HG03025 (cell line): ENCODE results near the gene PTPN21.
"Not testable (repeated sequence)": the region's sequence is repeated elsewhere in the genome, so short reads cannot be mapped to it uniquely, and the experiment has no call there.

Experiments used
- ATAC-seq: cut with Tn5 transposase; IDR thresholded peaks from one replicate; pipeline ENCODE4 v1.9.1; 2021; ENCODE audit warnings: mild to moderate bottlenecking, moderate library complexity; ENCODE audit not compliant: unreplicated experiment, low FRiP score

The PTPN21 gene

DNA sequence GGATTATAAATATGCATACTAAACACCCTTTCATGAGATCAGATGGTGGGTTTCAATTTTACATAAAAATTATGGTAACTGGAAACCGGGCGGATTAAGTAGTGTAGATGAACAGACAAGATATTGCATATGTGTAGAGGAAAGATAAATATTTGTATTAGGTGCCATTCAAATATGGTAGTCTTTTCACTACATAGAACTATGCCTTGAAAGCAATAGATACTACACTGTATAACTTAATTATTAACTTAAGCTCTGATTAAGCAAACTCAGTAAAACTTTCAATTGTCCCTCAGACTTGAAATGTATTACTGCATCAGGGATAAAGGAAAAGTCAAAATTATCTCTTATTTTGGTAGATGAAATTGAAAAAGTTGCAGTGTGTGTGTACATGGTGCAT lies 1.9 kb downstream of the PTPN21 start:
- no peak for ATAC-seq

DNA sequence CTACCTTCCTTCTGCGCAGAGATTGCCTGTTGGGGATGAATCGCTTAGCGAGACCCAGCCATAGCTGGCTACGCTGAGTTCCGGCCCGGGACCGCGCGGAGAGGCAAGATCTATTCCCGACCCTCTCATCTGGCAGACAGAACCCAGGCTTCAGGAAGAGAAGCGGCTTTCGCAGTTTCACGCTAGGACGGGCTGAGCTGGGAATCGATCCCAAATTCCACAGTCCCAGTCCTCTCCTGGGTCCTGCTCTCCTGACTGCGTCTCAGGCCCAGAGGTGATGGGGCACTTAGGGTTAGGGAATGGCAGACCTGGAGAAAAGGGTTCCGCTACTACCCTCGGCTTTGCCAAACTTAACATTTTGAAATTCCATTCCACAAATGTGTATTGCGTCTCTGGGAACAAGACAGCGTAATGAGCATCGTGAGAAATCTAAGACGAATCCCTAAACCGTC lies 2.8 kb downstream of the PTPN21 start:
- ATAC-seq = no peak

DNA sequence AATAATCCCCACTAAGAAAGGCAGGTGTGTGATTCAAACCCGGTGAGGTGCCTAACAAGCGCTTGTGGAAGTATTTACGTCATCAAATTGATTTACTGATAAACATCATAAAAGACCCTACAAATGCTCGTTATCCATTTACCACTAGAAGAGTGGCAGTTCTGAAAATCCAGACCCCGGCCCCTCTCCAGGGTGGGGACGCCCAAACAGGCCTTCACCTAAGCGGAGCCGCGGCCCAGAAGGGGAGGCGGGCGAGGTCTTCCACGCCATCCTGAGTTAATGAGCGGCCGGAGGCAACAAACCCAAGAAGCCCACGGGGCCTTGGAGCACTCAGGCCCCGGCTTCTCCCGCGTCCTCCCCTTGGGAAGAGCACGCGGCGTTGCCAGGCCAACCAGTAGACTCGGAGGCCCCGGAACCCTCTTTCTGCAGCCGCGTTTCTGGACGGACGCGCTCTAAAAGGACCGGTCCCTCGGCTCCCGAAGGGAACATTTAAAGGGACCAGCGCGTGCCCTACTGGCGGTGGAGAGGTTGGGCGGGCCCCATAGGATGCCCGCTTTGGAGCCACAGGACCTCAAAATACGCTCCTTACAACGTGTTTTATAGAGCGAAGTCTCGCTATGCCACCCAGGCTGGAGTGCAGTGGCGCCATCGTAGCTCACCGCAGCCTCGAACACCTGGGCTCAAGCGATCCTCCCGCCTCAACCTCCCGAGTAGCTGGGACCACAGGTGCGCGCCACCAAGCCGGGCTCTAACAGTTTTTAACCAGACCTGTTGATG lies 3.5 kb downstream of the PTPN21 start:
- ATAC-seq = no peak

DNA sequence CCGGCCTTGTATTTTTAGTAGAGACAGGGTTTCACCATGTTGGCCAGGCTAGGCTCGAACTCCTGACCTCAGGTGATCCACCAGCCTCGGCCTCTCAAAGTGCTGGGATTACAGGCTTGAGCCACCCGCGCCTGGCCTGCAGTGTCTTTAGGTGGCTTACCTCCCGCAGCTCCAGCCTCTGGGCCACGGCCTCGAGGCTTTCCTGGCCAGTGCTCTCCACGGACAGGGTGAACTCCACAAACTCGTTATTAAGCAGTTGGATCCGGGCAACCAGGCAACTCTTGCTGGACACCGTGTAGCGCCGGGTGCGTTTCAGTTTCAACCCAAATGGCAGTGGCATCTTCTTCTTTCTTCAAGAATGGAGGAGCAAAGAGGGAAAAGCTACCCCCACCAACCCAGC lies 4.7 kb downstream of the PTPN21 start:
- no peak for ATAC-seq

DNA sequence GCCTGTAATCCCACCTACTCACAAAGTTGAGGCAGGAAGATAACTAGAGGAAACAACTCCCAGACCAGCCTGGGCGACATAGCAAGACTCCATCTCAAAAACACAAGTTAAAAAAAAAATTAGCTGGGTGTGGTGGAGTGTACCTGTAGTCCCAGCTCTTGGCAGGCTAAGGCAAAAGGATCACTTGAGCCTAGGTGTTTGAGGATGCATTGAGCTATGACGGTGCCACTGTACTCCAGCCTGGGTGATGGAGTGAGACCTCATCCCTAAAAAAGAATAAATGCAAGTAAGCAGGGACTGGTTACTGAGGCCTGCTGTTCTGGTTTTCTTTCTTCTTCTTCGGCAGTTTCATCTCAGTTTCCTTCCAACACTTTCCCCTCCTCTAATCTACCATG lies 7.4 kb downstream of the PTPN21 start:
- no peak for ATAC-seq

DNA sequence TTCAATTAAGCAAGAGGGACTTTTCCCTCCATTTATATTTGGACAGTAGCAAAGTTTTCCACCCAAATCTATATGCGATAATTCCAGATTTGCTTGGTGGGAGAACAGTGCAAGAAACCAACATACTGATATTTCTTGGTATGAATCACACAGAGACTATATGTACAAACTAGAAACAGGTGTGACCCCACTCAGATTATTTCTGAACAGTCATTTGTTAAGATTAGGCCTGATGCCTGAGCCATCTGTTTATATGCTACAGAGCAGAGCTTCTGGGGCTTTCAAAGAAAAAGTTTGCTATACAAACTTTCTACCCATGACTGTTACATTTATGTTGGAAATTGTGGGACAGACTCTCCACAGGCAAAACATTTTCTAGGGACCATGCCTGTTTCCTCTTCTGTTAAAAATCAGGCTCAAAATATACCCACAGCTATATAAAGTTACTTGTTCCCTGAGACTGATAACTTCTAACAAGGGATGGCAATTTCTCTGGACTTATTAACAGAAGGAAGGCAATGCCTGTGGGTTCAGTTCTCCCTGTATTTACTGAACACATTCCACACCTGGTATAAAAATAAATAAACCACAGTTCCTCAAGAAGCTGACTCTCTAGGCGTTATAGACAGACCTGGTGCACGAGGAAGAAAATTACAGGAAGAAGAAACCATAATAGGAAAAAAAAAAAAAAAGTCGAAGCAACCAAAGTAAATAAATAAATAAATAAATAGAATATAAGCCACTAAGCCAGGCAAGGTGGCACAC lies 8.0 kb downstream of the PTPN21 start:
- ATAC-seq = no peak

DNA sequence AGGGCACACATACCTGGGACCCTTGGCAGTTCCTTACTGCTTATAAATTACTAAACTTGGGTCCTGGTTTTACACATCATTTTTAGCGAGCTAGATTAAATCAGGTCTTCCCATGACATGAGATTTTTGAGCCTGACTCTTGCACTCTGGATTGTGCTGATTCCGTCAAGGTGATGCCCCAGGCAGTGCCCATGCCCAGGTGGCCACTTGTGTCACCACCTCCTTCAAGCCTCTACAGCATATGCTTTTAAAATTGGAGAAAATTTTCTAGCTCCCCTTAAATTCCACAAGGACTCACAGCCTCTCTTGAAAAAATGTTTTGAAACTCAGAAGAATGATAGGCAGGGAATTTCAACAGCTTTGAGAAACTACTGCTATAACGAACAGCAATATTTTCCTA lies 9.6 kb downstream of the PTPN21 start:
- no peak for ATAC-seq

DNA sequence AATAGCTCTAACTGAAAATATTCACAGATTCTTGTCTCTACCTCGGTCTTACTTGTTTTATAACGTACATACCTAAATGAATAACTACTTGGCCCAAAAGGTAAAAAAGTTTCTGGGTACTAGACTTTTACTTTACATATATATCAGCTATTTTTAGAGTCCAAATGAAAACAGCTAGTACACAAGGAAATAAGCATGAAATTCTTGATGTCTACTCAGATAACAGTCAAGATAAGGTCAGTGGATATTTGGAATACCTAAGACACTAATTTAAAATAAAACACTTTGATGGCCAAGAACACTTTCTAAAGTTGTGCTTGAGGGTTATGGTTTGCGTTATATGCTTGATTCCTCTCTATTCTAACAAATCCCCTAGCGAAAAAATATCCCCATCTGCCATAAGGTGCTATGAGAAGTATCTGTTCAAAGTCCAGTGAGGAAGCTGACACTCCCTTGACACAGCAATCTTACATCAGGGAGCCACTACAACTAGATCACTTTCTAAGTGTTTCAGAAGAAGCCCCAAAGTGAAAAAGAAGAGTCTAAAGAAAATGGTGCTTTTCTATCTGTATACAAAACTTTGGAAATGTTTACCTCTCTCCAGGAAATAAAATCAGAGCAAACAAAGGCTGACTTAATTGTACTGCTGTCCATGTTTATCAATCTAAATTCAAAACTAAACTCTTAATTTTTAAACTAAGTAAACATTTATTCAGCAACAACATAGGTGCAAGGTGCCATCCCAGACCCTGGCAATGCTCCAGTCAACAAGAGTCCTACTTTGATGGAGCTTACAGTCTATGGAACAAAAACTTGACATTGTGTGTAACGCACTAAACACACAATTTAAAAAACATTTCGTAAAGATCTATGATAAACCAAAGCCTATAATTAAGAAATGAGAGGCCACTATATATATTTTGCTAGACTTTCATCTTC lies 11.7 kb downstream of the PTPN21 start:
- ATAC-seq = no peak

DNA sequence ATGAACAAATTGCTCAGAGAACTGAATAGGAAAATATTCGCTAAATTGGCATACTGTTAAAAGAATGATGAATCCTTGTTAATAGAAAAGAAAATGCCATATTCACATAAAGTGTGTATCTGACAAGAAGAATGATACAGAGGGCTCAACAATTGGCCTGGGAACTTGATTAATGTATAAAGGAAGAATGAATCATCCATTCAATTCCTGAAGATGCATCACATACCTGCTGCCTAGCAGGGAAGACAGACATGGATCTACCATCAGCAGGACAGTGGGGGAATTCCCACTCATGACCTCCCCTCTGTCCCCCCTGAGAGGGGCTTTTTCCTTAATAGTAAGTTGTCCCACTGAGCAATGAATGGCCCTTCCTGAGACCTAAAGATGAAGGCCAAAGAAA lies 13.5 kb downstream of the PTPN21 start:
- no peak for ATAC-seq

DNA sequence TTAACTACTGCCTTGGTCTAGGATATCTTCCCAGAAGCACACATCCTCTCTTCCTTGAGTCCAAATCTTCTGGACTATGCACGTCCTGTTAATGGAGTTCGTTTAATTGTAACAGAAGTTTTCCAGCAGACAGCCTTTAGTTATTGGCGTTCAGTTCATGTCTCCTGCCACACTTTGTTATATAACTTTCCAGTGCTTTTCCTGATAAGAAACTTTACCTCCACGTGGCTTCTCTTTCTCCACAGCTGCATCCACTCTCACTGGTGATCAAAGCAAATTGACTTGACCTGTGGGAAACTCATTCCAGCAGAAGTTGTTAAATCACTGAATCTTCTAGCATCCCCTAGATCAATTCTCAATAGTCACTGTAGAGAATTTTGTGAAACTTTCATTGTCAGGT lies 19.0 kb downstream of the PTPN21 start:
- ATAC-seq = no peak

DNA sequence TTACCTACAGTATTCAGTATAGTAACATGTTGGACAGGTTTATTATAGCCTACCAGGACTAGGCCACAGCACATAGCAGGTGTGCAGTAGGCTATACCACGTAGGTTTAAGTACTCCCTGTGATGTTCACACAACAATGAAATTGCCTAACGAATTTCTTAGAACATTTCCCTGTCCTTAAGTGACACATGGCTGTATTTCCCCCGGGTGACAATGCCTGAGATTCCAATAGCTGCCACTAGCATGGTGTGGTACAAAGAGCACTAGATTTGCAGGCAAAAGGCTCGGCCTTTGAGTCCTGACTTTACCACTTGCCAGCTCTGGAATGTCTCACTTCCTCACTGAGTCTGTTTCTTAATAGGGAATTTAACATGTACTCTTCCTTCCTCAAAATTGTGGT lies 19.7 kb downstream of the PTPN21 start:
- no peak for ATAC-seq

DNA sequence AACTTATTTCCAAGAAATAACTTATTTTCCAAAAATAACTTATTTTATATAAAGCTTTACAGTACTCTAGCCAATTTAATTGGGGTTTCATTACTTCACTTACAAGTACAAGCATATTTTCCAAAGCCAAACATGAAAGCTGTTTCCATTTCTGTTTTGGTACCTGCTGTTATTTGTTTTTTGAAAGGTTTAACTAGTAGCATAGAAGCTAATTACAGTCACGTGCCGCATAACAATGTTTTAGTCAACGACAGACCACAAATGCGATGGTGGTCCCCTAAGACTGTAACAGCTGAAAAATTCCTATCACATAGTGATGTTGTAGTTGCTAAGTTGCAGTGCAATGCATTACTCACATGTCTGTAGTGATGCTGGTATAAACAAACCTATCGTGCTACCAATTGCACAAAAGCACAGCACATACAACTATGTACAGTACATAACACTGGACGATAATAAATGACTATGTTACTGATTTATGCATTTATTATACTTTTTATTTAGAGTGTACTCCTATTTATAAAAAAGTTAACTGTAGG lies 21.7 kb downstream of the PTPN21 start:
- no peak for ATAC-seq

DNA sequence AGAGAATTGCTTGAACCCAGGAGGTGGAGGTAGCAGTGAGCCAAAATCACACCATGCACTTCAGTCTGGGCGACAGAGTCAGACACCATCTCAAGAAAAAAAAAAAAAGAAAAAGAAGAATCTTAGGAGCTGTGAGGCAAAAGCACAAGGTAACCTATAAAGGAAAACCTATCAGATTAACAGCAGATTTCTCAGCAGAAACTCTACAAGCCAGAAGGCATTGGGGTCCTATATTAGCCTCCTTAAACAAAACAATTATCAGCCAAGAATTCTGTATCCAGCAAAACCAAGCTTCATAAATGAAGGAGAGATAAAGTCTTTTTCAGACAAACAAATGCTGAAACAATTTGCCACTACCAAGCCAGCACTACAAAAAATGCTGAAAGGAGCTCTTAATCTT lies 24.9 kb downstream of the PTPN21 start:
- not testable (repeated sequence) for ATAC-seq

DNA sequence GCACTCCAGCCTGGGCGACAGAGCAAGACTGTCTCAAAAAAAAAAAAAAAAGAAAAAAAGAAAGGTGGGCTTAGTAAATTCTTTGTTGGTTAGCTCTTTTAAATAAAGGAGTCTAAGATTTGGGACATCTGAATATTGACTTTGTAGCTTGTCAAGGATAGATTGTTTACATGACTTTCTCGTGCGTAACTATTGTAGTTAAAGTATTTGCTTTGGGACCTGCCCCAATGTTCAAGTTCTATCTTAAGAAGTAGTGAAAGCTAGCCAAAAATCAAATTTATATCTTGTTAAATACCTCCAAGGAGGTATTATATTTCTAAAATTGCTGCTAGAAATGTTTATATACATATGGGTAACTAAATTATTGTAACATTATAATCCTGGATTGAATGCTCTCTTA lies 32.4 kb downstream of the PTPN21 start:
- ATAC-seq = no peak

DNA sequence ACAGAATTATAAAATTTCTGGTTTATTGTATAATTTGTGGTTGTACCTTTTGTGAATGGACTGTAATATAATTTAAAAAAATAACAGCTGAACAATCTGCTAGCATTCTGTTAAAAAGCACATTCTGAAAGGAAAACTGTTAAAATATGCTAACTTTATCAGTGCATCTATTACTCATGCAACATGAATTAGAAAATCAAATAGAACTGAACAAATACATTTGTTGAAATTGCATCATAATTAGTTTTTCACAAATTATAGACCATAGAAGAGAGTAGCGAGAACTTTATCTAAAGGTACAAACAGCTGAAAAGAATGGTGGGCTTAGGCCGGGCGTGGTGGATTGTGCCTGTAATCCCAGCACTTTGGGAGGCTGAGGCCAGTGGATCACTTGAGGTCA lies 33.0 kb downstream of the PTPN21 start:
- ATAC-seq = no peak

DNA sequence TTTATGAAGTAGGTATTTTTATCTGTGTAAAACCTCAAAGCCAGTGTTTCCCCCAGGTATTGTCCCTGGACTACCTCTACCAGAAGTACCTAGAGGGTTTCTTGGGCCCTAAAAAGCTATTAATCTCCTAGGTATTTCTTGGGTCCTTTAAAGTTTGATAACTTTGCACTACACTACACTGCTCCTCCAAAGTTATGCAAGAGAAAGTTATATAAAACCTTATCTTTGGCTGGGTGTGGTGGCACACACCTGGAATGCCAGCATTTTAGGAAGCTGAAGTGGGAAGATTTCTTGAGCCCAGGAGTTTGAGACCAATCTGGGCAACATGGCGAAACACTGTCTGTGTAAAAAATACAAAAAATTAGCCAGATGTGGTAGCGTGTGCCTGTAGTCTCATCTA lies 34.9 kb downstream of the PTPN21 start:
- ATAC-seq = no peak

DNA sequence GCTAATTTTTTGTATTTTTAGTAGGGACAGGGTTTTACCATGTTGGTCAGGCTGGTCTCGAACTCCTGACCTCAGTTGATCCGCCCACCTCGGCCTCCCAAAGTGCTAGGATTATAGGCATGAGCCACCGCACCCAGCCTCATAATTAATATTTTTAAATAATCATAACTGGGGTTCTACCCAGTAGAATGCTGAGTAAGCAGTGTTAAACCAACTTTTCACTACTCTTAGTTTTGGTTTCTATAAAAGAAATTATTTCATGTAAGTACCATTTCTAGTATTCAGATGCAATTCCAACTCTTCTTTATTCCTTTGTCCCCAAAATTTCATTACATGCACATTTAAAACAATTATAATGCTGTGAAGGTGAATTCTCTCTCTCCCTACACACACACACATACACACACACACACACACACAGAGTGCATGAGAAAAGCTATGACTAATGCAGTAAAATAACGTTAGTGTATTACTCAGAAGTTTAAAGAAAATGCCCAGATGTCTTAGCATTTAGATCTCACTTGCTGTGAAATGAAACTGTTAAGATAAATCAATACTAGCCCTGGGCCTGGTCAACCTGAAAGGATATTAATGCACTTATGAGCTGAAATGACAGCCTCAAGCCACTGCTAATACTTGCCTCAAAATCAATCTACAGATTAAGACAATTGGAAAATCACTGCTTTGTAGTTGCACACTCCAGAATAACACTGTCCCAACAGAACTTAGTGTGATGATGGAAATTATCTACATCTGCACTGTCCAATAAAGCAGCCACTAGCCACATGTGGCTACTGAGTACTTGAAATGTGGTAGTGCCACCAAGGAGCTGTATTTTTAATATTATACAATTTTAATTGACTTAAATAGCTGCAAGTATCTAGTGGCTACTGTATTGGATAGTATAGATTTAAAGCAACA lies 36.0 kb downstream of the PTPN21 start:
- no peak for ATAC-seq

DNA sequence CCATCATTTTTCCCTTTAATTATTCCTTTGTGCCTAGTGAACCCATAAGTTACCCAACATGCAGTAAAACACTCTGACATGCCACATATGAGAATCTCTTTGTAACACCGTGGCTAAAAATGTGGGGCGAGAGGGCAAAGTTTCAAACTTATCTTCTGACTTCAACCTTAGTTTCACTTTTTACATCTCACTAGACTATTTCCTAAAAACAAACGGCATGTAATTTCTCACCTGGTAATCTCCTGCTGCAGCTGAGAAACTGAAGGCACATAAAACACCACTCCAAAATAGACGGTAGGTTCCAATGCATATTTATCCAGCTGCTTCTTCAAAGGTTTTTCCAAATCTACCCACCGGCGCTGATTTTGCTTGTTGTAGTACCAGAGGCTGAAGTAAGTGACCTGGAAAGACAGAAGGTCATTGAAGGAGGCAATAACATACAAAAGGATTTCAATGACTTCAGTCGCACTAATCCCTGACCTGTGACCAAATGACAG lies 37.9 kb downstream of the PTPN21 start:
- no peak for ATAC-seq

DNA sequence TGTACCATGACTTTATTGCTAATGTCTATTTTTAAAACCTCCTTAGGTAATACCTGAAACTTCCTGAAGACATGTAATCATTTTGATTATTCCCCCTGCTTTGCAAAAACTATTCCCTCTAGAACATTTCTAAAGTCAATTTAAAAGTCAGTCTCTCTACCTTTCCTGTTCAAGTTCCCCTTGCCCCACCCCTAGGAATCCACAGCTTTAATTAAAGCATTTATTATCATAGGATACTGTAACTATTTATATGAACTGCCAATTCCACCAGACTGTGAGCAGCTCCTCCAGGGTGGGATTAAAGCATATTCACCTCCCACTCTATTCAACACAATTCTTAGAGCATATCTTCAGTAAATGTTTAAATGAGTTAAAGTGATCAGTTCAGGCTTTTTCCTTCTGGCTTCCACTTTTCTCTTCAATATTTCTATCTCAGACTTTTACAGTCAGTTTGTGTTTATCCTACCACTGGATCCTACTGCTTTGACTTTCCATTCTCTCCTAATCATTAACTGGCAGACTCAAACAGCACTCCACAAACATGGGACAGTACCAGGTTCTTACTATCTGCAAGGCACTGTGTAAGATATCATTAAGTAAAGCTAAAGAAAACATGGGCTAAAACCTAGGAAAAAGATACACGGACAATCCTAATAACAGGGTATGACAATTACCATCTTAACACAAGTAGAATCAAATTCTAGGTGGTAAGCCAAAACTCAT lies 39.1 kb downstream of the PTPN21 start:
- ATAC-seq = no peak
